ENCODE data around the gene MAPKAPK2. TPM values are rescaled to one million over a fixed set of nuclear protein-coding genes. Genes with fewer than 3 reads are reported as not detected.
A peak's percentile ranks its signal among the peaks of the same experiment; 100 is the strongest.

MAPKAPK2 gene
- total RNA-seq, 1 experiment from 2014 or later = 72.4 TPM

DNA sequence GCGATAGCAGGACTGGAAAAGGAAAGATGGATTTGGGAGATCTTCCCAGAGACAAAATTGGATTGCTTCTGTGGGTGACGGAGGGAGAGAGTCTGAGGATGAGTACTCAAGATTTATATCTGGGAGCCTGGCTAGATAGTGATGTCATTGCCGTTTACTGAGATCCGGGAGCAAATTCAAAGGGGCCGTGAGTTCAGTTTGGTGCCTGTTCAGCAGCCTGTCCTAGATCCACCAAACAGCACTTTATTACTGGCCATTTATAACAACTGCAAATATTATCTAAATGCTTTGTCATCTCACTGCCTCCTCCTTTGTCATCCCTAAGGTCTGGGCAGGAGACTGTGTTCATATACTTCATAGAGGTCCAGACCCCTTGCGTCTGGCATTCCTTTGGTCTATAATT is 29.2 kb downstream of the MAPKAPK2 start:
- CTCF ChIA-PET = interaction anchor here (0.6 kb wide), 1 partner anchor 99 kb away, joined by 3 read pairs; no protein-coding TSS in a partner anchor
- peak overlapping the region; percentile 52; the same call in 1 of the 2 replicates for H3K27ac ChIP-seq (ENCODE audit: low read length)
- peaks cover 53% of the 10 kb centered on the region for H3K4me1 ChIP-seq (ENCODE audit: control insufficient read depth, insufficient read depth, low read length)

DNA sequence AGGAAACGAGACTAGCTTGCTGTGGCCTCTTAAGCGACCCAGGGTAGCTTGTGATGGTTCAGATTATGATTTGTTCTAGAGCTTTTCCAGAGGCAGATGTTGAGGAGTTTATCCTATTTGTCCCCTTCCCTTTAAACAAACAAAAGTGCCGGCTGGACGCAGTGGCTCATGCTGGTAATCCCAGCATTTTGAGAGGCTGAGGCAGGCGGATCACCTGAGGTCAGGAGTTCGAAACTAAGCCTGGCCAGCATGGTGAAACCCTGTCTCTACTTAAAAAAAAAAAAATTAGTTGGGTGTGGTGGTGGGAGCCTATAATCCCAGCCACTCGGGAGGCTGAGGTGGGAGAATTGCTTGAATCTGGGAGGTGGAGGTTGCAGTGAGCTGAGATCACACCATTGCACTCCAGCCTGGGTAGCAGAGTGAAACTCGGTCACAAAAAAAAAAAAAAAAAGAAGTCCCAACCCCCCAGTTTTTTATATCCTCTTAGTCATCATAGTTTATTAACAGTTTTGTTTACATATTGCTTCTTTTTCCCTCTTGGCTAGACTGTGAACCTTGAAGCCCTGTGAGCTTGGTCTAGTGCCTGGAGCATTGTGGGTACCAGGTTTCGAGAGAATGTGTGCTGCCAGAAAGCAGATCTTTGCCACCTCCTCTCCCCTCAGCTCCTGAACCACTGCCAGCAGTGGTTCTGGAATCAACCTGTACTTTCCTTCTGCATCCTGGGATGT is 29.8 kb downstream of the MAPKAPK2 start:
- POLR2A ChIA-PET = interaction anchor here (0.7 kb wide), 1 partner anchor 20 kb away, joined by 3 read pairs; no protein-coding TSS in a partner anchor
- Histone ChIP-seq H3K36me3 (ENCODE audit: control insufficient read depth, insufficient read depth, low read length) (no peaks in the 10 kb centered on the region), H3K4me3 (ENCODE audit: low read depth in 2 of 2, low read length in 2 of 2) (peak overlapping the region in 1 of 2 experiments; percentile 9; a peak in 1 of 4 replicates), H3K9me3 (ENCODE audit: control insufficient read depth, insufficient read depth, low read depth, low read length) (no peaks in the 10 kb centered on the region), H3K4me1 (ENCODE audit: control insufficient read depth, insufficient read depth, low read length) (peaks cover 47% of the 10 kb centered on the region), H3K27ac (ENCODE audit: low read length) (peak overlapping the region; percentile 52; the same call in 1 of the 2 replicates), H3K27me3 (ENCODE audit: control insufficient read depth, insufficient read depth, low read length) (no peaks in the 10 kb centered on the region)
- DNase-seq (ENCODE audit: low read depth, low spot score) (no peak), ATAC-seq (peak; percentile 86)
- TF ChIP-seq POLR2AphosphoS5 (IDR thresholded peaks at IDR 0.05; ENCODE audit: low read depth, low read length) (no peak), TCF7L2 (IDR thresholded peaks at IDR 0.05; ENCODE audit: low read depth, low read length) (no peak)
- intact Hi-C loops (cut with micrococcal nuclease; ENCODE audit: unreplicated experiment) (no loop called here), in situ Hi-C loops (cut with HindIII; ENCODE audit: low pct_unique_long_range_greater_than_20kb, low sequenced_read_pairs) (no loop called here)
- CTCF ChIA-PET = interaction anchor here (0.6 to 0.7 kb wide), 2 partner anchors 100 to 210 kb away, joined by 3 read pairs; no protein-coding TSS in a partner anchor
- BruUV-seq (replicated peaks) = no TSS peak

More for the DNA sequence above, 29.2 kb downstream of the MAPKAPK2 start:
- no peak for TF ChIP-seq TCF7L2 (IDR thresholded peaks at IDR 0.05; ENCODE audit: low read depth, low read length)
- TF ChIP-seq POLR2AphosphoS5 (IDR thresholded peaks at IDR 0.05; ENCODE audit: low read depth, low read length) = no peak
- TF ChIP-seq, protein P1, sequence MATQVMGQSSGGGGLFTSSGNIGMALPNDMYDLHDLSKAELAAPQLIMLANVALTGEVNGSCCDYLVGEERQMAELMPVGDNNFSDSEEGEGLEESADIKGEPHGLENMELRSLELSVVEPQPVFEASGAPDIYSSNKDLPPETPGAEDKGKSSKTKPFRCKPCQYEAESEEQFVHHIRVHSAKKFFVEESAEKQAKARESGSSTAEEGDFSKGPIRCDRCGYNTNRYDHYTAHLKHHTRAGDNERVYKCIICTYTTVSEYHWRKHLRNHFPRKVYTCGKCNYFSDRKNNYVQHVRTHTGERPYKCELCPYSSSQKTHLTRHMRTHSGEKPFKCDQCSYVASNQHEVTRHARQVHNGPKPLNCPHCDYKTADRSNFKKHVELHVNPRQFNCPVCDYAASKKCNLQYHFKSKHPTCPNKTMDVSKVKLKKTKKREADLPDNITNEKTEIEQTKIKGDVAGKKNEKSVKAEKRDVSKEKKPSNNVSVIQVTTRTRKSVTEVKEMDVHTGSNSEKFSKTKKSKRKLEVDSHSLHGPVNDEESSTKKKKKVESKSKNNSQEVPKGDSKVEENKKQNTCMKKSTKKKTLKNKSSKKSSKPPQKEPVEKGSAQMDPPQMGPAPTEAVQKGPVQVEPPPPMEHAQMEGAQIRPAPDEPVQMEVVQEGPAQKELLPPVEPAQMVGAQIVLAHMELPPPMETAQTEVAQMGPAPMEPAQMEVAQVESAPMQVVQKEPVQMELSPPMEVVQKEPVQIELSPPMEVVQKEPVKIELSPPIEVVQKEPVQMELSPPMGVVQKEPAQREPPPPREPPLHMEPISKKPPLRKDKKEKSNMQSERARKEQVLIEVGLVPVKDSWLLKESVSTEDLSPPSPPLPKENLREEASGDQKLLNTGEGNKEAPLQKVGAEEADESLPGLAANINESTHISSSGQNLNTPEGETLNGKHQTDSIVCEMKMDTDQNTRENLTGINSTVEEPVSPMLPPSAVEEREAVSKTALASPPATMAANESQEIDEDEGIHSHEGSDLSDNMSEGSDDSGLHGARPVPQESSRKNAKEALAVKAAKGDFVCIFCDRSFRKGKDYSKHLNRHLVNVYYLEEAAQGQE (IDR thresholded peaks at IDR 0.05; ENCODE audit: insufficient read depth in 1 of 2, low read depth in 2 of 2, low read length in 1 of 2) = no peak
- POLR2A ChIA-PET = no interaction called here
- Histone ChIP-seq H3K9me3 (ENCODE audit: control insufficient read depth, insufficient read depth, low read depth, low read length) (no peaks in the 10 kb centered on the region), H3K27me3 (ENCODE audit: control insufficient read depth, insufficient read depth, low read length) (no peaks in the 10 kb centered on the region), H3K36me3 (ENCODE audit: control insufficient read depth, insufficient read depth, low read length) (no peaks in the 10 kb centered on the region), H3K4me3 (ENCODE audit: low read depth in 2 of 2, low read length in 2 of 2) (no peak overlapping the region)
- DNase-seq (ENCODE audit: low read depth, low spot score) = no peak
- 0 out of 2 replicates have a peak, but pooled peaks have one; percentile 4 for ATAC-seq
- no TSS peak for BruUV-seq (replicated peaks)
- intact Hi-C loops (cut with micrococcal nuclease; ENCODE audit: unreplicated experiment) (no loop called here), in situ Hi-C loops (cut with HindIII; ENCODE audit: low pct_unique_long_range_greater_than_20kb, low sequenced_read_pairs) (no loop called here)

DNA sequence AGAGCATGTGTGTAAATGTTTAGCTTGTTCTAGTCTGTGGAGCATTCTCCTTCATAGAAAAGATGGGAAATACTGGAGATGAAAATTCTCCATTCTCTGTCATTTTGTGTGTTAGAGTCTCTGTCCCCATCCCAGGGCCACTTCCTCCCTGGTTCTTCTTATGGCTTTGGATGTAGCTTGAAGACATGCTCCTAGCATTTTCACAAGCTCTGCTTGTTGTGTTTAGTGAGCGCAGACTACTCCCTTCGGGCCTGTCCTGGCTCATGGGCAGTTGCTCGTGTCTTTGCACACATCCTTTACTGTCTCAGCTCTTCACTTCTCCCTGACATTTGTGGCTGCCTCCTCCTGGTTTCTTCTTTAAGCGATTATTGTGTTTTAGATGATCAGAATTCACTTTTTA is 30.4 kb downstream of the MAPKAPK2 start:
- H3K4me1 ChIP-seq (ENCODE audit: control insufficient read depth, insufficient read depth, low read length) = peaks cover 41% of the 10 kb centered on the region
- CTCF ChIA-PET = interaction anchor here (0.7 kb wide), 2 partner anchors 56 to 210 kb away, joined by 3 to 7 read pairs; no protein-coding TSS in a partner anchor
- TF ChIP-seq, protein P1 (IDR thresholded peaks at IDR 0.05; ENCODE audit: insufficient read depth in 1 of 2, low read depth in 2 of 2, low read length in 1 of 2) = no peak
- TF ChIP-seq POLR2AphosphoS5 (IDR thresholded peaks at IDR 0.05; ENCODE audit: low read depth, low read length) (no peak), SIN3A (IDR thresholded peaks at IDR 0.05; ENCODE audit: borderline replicate concordance, insufficient read depth, low read depth, low read length) (no peak), TCF7L2 (IDR thresholded peaks at IDR 0.05; ENCODE audit: low read depth, low read length) (no peak)
- TF ChIP-seq, protein P2, sequence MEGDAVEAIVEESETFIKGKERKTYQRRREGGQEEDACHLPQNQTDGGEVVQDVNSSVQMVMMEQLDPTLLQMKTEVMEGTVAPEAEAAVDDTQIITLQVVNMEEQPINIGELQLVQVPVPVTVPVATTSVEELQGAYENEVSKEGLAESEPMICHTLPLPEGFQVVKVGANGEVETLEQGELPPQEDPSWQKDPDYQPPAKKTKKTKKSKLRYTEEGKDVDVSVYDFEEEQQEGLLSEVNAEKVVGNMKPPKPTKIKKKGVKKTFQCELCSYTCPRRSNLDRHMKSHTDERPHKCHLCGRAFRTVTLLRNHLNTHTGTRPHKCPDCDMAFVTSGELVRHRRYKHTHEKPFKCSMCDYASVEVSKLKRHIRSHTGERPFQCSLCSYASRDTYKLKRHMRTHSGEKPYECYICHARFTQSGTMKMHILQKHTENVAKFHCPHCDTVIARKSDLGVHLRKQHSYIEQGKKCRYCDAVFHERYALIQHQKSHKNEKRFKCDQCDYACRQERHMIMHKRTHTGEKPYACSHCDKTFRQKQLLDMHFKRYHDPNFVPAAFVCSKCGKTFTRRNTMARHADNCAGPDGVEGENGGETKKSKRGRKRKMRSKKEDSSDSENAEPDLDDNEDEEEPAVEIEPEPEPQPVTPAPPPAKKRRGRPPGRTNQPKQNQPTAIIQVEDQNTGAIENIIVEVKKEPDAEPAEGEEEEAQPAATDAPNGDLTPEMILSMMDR (IDR thresholded peaks at IDR 0.05) = no peak
- H3K27ac ChIP-seq (ENCODE audit: low read length) = peak overlapping the region; percentile 32; the same call in 1 of the 2 replicates
- ATAC-seq (no peak), DNase-seq (ENCODE audit: low read depth, low spot score) (no peak)
- POLR2A ChIA-PET = interaction anchor here (0.7 kb wide), 1 partner anchor 21 kb away, joined by 3 read pairs; no protein-coding TSS in a partner anchor
- no TSS peak for BruUV-seq (replicated peaks)
- no peaks in the 10 kb centered on the region for H3K9me3 ChIP-seq (ENCODE audit: control insufficient read depth, insufficient read depth, low read depth, low read length)
- H3K4me3 ChIP-seq (ENCODE audit: low read depth in 2 of 2, low read length in 2 of 2) = no peak overlapping the region
- no peaks in the 10 kb centered on the region for H3K36me3 ChIP-seq (ENCODE audit: control insufficient read depth, insufficient read depth, low read length)
- intact Hi-C loops (cut with micrococcal nuclease; ENCODE audit: unreplicated experiment) (no loop called here), in situ Hi-C loops (cut with HindIII; ENCODE audit: low pct_unique_long_range_greater_than_20kb, low sequenced_read_pairs) (no loop called here)
- H3K27me3 ChIP-seq (ENCODE audit: control insufficient read depth, insufficient read depth, low read length) = no peaks in the 10 kb centered on the region
